ENCODE measurements around the gene ZNF319. TPM values are rescaled to one million over a fixed set of nuclear protein-coding genes. Genes with fewer than 3 reads are reported as not detected.

The ZNF319 gene
- total and polyA plus RNA-seq, 2 of the 4 experiments (the other 2 are of a cell fraction), result 0.90 to 6.3 TPM

GRCh38 chr16:57994361-57994760, 6.1 kb downstream of the ZNF319 start:
- peaks cover 9 to 34% of the 10 kb centered on the region in 2 experiments; a peak in 3 of 4 replicates for H3K79me1 ChIP-seq (ENCODE audit: low read depth in 1 of 2, low read length in 2 of 2)
- dilution Hi-C loops (cut with HindIII; ENCODE audit: low sequenced_read_pairs, unreplicated experiment), result no loop called here
- no peak overlapping the region for H2AK5ac ChIP-seq (ENCODE audit: low read depth, low read length)
- H2BK5ac ChIP-seq (ENCODE audit: low read depth, low read length, poor library complexity, severe bottlenecking), result no peak overlapping the region
- peaks cover 19% of the 10 kb centered on the region for H4K20me1 ChIP-seq (ENCODE audit: insufficient read depth, low read length)
- H3K9me3 ChIP-seq (ENCODE audit: control insufficient read depth, insufficient read depth, low read length), result no peaks in the 10 kb centered on the region
- TF ChIP-seq ELK1 (IDR thresholded peaks at IDR 0.05; ENCODE audit: borderline replicate concordance, low read depth, low read length), result no peak
- TF ChIP-seq USF2 (IDR thresholded peaks at IDR 0.05; ENCODE audit: low read depth, low read length), result no peak
- TF ChIP-seq CTCF (conservative IDR thresholded peaks at IDR 0.05; ENCODE audit: low read depth, low read length), result no peak
- no peak for TF ChIP-seq RFX5 (IDR thresholded peaks at IDR 0.05; ENCODE audit: low read depth, low read length)
- no peak for TF ChIP-seq CEBPB (IDR thresholded peaks at IDR 0.05; ENCODE audit: low read depth, low read length)
- no peak for TF ChIP-seq RCOR1 (IDR thresholded peaks at IDR 0.05; ENCODE audit: insufficient replicate concordance, low read length)
- no peak for TF ChIP-seq CHD1 (IDR thresholded peaks at IDR 0.05; ENCODE audit: low read depth, low read length)
- TF ChIP-seq RAD21 (IDR thresholded peaks at IDR 0.05; ENCODE audit: low read length), result no peak
- no peak for TF ChIP-seq MAZ (IDR thresholded peaks at IDR 0.05; ENCODE audit: borderline replicate concordance, low read depth, low read length)
- TF ChIP-seq MAFK (IDR thresholded peaks at IDR 0.05; ENCODE audit: low read depth, low read length), result no peak
- TF ChIP-seq BHLHE40 (IDR thresholded peaks at IDR 0.05; ENCODE audit: low read depth, low read length), result no peak
- TF ChIP-seq POLR2A (IDR thresholded peaks at IDR 0.05; ENCODE audit: low read depth, low read length), result no peak
- no peak for TF ChIP-seq MXI1 (IDR thresholded peaks at IDR 0.05; ENCODE audit: borderline replicate concordance, low read depth, low read length)
- no peak overlapping the region for H3K27ac ChIP-seq (ENCODE audit: insufficient read depth, low read length)
- DNase-seq (no peak), ATAC-seq (ENCODE audit: low read depth) (no peak)
- H2BK120ac ChIP-seq (ENCODE audit: low read depth, low read length), result no peak overlapping the region
- H2BK15ac ChIP-seq (ENCODE audit: low read depth, low read length), result no peak overlapping the region
- no peak overlapping the region for H2BK20ac ChIP-seq (ENCODE audit: low read depth, low read length)
- CTCF ChIA-PET, result no interaction called here
- H3K9ac ChIP-seq (ENCODE audit: low read depth, low read length), result no peak overlapping the region
- no peak overlapping the region for H3K56ac ChIP-seq (ENCODE audit: extremely low read depth, insufficient read depth, low read length)
- no peak overlapping the region for H4K91ac ChIP-seq (ENCODE audit: insufficient read depth, low read depth, low read length)
- H4K5ac ChIP-seq (ENCODE audit: low read depth, low read length), result no peak overlapping the region
- no peak overlapping the region for H2AFZ ChIP-seq (replicated peaks; ENCODE audit: low read length, poor library complexity)
- POLR2A ChIA-PET (ENCODE audit: unreplicated experiment), result no interaction called here
- no peak overlapping the region for H3K18ac ChIP-seq (ENCODE audit: low read depth, low read length)
- peaks cover 34% of the 10 kb centered on the region; the same call in 1 of the 2 replicates for H3K36me3 ChIP-seq (ENCODE audit: control insufficient read depth, insufficient read depth, low read length)
- H3K4me1 ChIP-seq (ENCODE audit: control insufficient read depth, insufficient read depth, low read length), result peaks cover 5% of the 10 kb centered on the region; the same call in 1 of the 2 replicates
- H3K4ac ChIP-seq (ENCODE audit: low read depth, low read length), result no peak overlapping the region
- H3K27me3 ChIP-seq (ENCODE audit: control insufficient read depth, insufficient read depth, low read length), result no peaks in the 10 kb centered on the region; the same call in 1 of the 2 replicates
- H3K9me1 ChIP-seq (ENCODE audit: insufficient read depth, low read length), result peaks cover 5% of the 10 kb centered on the region; the same call in 1 of the 2 replicates
- H3K14ac ChIP-seq (replicated peaks; ENCODE audit: low read depth, low read length), result no peak overlapping the region
- H3K4me3 ChIP-seq (ENCODE audit: insufficient read depth, low read depth, low read length), result no peak overlapping the region
- in situ Hi-C loops (cut with MboI; ENCODE audit: low sequenced_read_pairs), result no loop called here
- no peak overlapping the region for H3K23ac ChIP-seq (ENCODE audit: low read depth, low read length)
- no peak overlapping the region for H4K8ac ChIP-seq (ENCODE audit: low read depth in 2 of 2, low read length in 2 of 2)
- H3K4me2 ChIP-seq (ENCODE audit: low read depth, low read length), result no peak overlapping the region
- H2AK9ac ChIP-seq (replicated peaks; ENCODE audit: low read depth, low read length, poor library complexity), result no peak overlapping the region
- no TSS peak for BruUV-seq (replicated peaks)
- 70% methylated on average over 2 of the region's 4 CpGs; no CpG with 5 or more reads in 1 of the 2 experiments for WGBS, 2 experiments (ENCODE audit: extremely low coverage in 2 of 2, insufficient read length in 1 of 2)
- intact Hi-C loops (cut with micrococcal nuclease), result no loop called here
